GM06990 (cell line): Measurements from ENCODE around the gene POLN.

Source experiments
- DNase-seq: peaks from one replicate; pipeline ENCODE4 v3.0.0-alpha.2; 2011; ENCODE audit not compliant: insufficient read length; ENCODE audit errors: extremely low read depth
- H3K27me3 ChIP-seq: replicated peaks from 2 replicates; pipeline ENCODE4 v1.6.0; 2011; ENCODE audit warnings: low read length; ENCODE audit not compliant: control insufficient read depth, insufficient read depth
- H3K36me3 ChIP-seq: 2 replicates; pipeline ENCODE4 v1.5.1; 2011; ENCODE audit warnings: low read length; ENCODE audit not compliant: control insufficient read depth, insufficient read depth
- H3K4me3 ChIP-seq: replicated peaks from 2 replicates; pipeline ENCODE4 v1.5.1; 2011; ENCODE audit warnings: low read depth, mild to moderate bottlenecking, control low read depth, low read length
- TF ChIP-seq, protein P1 (sequence below): IDR thresholded peaks from 2 replicates; pipeline ENCODE4 v1.5.1; 2011; ENCODE audit warnings: low read length, control low read depth, mild to moderate bottlenecking, inconsistent platforms; ENCODE audit not compliant: insufficient read depth, poor library complexity, severe bottlenecking

Gene POLN

DNA sequence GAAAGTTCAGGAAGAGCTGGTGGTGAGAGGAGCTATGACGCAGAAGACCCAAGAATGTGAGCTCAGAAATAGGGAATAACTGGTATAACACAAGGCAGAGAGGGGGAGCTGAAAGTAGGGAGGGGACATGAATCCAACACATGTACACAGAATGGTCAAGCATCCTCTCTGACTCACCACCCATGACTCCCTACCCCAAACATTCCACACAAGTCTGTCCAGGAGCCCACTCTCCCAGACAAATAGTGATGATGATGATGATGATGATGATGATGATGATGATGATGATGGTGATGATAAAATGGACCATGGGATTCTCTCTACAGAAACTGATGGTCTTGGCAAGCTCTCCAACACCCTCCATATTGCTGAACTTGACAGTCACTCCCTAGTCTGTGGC, 136.4 kb downstream of the POLN start:
- TF ChIP-seq, protein P1, sequence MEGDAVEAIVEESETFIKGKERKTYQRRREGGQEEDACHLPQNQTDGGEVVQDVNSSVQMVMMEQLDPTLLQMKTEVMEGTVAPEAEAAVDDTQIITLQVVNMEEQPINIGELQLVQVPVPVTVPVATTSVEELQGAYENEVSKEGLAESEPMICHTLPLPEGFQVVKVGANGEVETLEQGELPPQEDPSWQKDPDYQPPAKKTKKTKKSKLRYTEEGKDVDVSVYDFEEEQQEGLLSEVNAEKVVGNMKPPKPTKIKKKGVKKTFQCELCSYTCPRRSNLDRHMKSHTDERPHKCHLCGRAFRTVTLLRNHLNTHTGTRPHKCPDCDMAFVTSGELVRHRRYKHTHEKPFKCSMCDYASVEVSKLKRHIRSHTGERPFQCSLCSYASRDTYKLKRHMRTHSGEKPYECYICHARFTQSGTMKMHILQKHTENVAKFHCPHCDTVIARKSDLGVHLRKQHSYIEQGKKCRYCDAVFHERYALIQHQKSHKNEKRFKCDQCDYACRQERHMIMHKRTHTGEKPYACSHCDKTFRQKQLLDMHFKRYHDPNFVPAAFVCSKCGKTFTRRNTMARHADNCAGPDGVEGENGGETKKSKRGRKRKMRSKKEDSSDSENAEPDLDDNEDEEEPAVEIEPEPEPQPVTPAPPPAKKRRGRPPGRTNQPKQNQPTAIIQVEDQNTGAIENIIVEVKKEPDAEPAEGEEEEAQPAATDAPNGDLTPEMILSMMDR, result no peak
- Histone ChIP-seq H3K27me3 (no peaks in the 10 kb centered on the region; the same call in 1 of the 2 replicates), H3K4me3 (no peak overlapping the region), H3K36me3 (no peaks in the 10 kb centered on the region)
- no peak for DNase-seq

DNA sequence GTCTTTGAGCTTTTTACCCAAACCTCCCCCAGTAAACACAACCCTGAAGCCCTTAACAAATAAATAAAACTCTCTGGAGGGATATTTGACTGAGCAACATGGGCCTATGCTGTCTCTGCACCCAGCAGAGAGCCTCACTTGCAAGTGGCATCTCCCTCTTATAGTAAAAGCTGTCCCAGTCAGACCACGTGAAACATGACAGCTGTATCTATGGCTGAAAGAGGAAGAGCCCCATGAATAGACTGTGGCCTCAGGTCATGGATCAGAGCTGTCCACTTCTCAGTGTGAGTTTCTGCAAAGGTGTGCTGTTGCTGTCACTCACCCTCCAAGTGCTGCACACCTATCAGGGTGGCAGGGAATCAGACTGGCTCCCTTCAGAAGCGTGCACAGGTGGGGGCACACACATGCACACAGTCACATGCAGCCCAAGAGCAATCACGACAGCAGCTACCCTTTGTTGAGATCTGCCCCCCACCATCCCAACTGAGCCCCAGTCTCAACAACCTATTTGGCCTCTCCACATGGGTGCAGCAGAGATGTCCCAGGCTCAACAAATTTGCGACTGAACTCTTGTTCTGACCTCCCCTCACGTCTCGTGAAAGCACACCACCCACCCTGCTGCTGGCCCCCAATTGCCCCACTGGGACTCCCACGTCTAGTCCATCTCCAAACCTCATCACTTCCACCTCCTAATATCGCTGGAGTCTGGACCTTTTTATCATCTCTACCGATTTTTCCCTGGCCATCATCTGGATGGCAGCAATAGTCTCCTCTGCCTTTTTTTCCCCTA, 137.2 kb downstream of the POLN start:
- TF ChIP-seq, protein P1, result no peak
- H3K27me3 ChIP-seq, result no peaks in the 10 kb centered on the region; the same call in 1 of the 2 replicates

DNA sequence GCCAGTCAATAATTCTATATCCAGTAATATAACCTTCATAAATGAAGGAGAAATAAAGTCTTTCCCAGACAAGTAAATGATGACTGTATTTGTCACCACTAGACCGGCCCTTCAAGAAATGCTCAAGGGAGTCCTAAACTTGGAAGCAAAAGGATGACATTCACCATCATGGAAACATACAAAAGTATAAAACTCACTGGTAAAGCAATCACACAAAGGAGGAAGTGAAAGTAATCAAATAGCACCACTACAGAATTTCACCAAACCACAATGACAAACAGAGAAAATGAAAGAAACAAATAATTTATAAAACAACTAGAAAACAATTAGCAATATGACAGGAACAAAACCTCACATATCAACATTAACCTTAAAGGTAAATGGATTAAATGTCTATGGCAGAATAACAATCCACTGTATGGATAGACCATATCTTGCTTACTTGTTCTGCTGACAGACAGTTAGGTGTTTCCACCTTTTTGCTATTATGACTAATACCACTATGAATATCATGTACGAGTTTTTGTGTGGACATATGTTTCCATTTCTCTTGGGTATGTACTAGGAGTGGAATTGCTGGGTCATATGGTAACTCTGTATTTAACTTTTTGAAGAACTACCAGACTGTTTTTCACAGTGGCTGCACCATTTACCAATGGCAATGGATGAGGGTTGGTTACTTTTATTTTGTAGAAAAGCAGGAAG, 137.9 kb downstream of the POLN start:
- TF ChIP-seq, protein P1, result no peak
- DNase-seq, result peak; percentile 40
- Histone ChIP-seq H3K4me3 (no peak overlapping the region), H3K27me3 (no peaks in the 10 kb centered on the region; the same call in 1 of the 2 replicates), H3K36me3 (no peaks in the 10 kb centered on the region)

More for the DNA sequence above, 137.2 kb downstream of the POLN start:
- Histone ChIP-seq H3K36me3 (no peaks in the 10 kb centered on the region), H3K4me3 (no peak overlapping the region)
- DNase-seq, result no peak

DNA sequence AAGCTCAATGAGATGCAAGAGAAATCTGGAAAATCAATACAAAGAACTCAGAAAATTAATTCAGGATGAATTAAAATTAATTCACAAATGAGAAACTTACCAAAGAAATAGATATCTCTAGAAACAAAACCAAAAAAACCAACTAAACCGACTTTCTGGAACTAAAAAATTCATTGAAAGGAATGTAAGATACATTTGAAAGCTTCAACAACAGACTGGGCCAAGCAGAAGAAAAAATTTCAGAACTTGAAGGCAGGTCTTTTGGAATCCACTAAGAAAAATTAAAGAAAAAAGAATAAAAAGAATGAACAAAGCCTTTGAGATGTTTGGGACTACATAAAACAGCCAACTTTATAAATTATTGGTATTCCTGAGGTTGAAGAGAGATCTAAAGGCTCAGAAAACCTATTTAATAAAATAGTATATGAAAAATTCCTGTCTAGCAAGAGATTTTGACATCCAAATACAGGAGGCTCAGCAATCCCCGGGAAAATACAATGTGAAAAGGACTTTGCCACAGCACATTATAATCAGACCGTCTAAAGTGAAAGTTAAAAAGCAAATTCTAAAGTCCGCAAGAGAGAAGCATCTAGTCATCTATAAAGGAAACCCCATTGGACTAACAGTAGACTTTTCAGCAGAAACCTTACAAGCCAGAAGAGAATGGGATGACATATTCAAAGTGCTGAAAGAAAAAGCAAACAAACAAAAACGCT, 138.6 kb downstream of the POLN start:
- no peak for DNase-seq
- no peaks in the 10 kb centered on the region for H3K36me3 ChIP-seq
- no peak overlapping the region for H3K4me3 ChIP-seq
- TF ChIP-seq, protein P1, result no peak
- H3K27me3 ChIP-seq, result no peaks in the 10 kb centered on the region; the same call in 1 of the 2 replicates

DNA sequence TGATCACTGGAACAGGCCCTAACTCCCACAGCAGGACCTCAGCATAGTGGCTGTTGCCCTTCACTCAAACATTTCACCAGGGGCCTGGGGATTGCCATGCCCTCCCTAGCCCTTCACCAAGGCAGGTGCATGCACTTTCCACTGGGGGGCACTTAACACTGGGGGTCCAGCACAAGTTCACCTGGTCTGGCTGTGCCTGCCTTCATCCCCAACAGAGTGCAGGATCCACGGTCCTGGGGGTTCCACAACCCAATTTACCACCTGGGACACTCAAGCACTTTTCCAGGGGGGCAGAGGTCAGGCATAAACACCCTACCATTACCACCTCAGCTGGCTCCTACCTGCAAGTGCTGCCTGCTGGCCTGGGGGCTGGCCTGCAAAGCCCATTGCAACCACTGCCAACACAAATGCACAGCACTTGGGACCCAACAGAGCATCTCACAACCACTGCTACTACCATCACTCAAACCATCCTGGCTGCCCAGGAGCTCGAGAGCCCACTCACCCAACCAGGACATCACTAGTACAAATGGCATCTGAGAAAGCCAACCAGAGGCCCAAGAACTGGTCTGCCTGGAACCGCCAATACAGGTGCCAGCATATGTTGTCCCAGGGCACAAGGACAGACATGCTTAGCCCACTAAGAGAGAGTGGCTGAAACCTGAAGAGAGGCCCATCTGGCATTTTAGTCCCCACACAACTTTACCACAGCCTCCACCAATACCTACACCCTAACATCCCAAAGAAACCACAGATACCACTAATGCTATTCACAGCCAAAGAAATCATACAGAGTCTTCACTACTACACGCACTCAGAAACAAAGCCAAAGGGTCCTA, 139.7 kb downstream of the POLN start:
- Histone ChIP-seq H3K27me3 (no peaks in the 10 kb centered on the region), H3K4me3 (no peak overlapping the region)
- TF ChIP-seq, protein P1, result no peak

More for the DNA sequence above, 139.7 kb downstream of the POLN start:
- DNase-seq, result no peak
- no peaks in the 10 kb centered on the region for H3K36me3 ChIP-seq
